ENCODE results near the gene DDX1. TPM values are rescaled to one million over a fixed set of nuclear protein-coding genes. Genes with fewer than 3 reads are reported as not detected.
A peak's percentile ranks its signal among the peaks of the same experiment; 100 is the strongest.
"Not testable (repeated sequence)": the region's sequence is repeated elsewhere in the genome, so short reads cannot be mapped to it uniquely, and the experiment has no call there.

DDX1 gene
- 48.1 TPM for total RNA-seq

GRCh38 chr2:15591692-15592463 is at the start of gene DDX1:
DDX1 (plus strand) TSS chr2:15591868; CDS start chr2:15591934, 66 bp downstream.
- Histone ChIP-seq H3K27ac (peak within 1 kb of the TSS; percentile 91), H3K4me1 (peaks cover 27% of the 10 kb centered on the region), H3K4me3 (peak within 1 kb of the TSS; percentile 74 to 98), H3K36me3 (peaks cover 0 to 15% of the 10 kb centered on the region in 2 donors), H3K9me3 (no peaks in the 10 kb centered on the region), H3K27me3 (no peaks in the 10 kb centered on the region)
- DNase-seq (ENCODE audit: extremely low spot score in 2 of 2), result no peak
- intact Hi-C loops (cut with DNase I), result no loop called here
- TF ChIP-seq POLR2AphosphoS5 (IDR thresholded peaks at IDR 0.05; ENCODE audit: insufficient read depth in 1 of 2, low read depth in 1 of 2), result peak; percentile 77 to 90
- peak in 1 of 2 donors; percentile 30 for TF ChIP-seq POLR2A (IDR thresholded peaks at IDR 0.05)
- peak in 1 of 3 experiments; percentile 14 for TF ChIP-seq CTCF (IDR thresholded peaks at IDR 0.05)

- H3K27me3 ChIP-seq; DNase-seq (ENCODE audit: extremely low spot score in 2 of 2); intact Hi-C loops (cut with DNase I); H3K36me3 ChIP-seq; H3K4me1 ChIP-seq; H3K4me3 ChIP-seq; H3K27ac ChIP-seq; H3K9me3 ChIP-seq: not testable (repeated sequence)
Measured at GRCh38 chr2:15542269-15542668, 49.4 kb upstream of the DDX1 start.

- no peak for TF ChIP-seq POLR2A (IDR thresholded peaks at IDR 0.05)
- TF ChIP-seq CTCF (IDR thresholded peaks at IDR 0.05), result no peak
- TF ChIP-seq POLR2AphosphoS5 (IDR thresholded peaks at IDR 0.05; ENCODE audit: insufficient read depth in 1 of 2, low read depth in 1 of 2), result no peak
- Histone ChIP-seq H3K4me1 (no peaks in the 10 kb centered on the region), H3K27me3 (no peaks in the 10 kb centered on the region), H3K27ac (no peak overlapping the region), H3K36me3 (no peaks in the 10 kb centered on the region), H3K9me3 (no peaks in the 10 kb centered on the region), H3K4me3 (no peak overlapping the region)
- intact Hi-C loops (cut with DNase I), result no loop called here
- no peak for DNase-seq (ENCODE audit: extremely low spot score in 2 of 2)
Measured at GRCh38 chr2:15543053-15543452, 48.6 kb upstream of the DDX1 start.

- H3K27me3 ChIP-seq, result no peaks in the 10 kb centered on the region
- H3K36me3 ChIP-seq, result no peaks in the 10 kb centered on the region
- no peaks in the 10 kb centered on the region for H3K4me1 ChIP-seq
- H3K9me3 ChIP-seq, result no peaks in the 10 kb centered on the region
- no peak overlapping the region for H3K4me3 ChIP-seq
- intact Hi-C loops (cut with DNase I), result no loop called here
- no peak for DNase-seq (ENCODE audit: extremely low spot score in 2 of 2)
- no peak for TF ChIP-seq POLR2AphosphoS5 (IDR thresholded peaks at IDR 0.05; ENCODE audit: insufficient read depth in 1 of 2, low read depth in 1 of 2)
- TF ChIP-seq POLR2A (IDR thresholded peaks at IDR 0.05), result no peak
- TF ChIP-seq CTCF (IDR thresholded peaks at IDR 0.05), result no peak
- H3K27ac ChIP-seq, result no peak overlapping the region
Measured at GRCh38 chr2:15543541-15543940, 48.1 kb upstream of the DDX1 start.

- Histone ChIP-seq H3K9me3 (no peaks in the 10 kb centered on the region), H3K27me3 (no peaks in the 10 kb centered on the region), H3K36me3 (no peaks in the 10 kb centered on the region), H3K4me1 (no peaks in the 10 kb centered on the region), H3K27ac (no peak overlapping the region), H3K4me3 (no peak overlapping the region)
- intact Hi-C loops (cut with DNase I), result no loop called here
- DNase-seq (ENCODE audit: extremely low spot score in 2 of 2), result no peak
- TF ChIP-seq POLR2A (IDR thresholded peaks at IDR 0.05), result no peak
- no peak for TF ChIP-seq CTCF (IDR thresholded peaks at IDR 0.05)
- TF ChIP-seq POLR2AphosphoS5 (IDR thresholded peaks at IDR 0.05; ENCODE audit: insufficient read depth in 1 of 2, low read depth in 1 of 2), result no peak
Measured at GRCh38 chr2:15544227-15544626, 47.4 kb upstream of the DDX1 start.
